ENCODE measurements around the gene PCDHGB4.
"Not testable (repeated sequence)": the region's sequence is repeated elsewhere in the genome, so short reads cannot be mapped to it uniquely, and the experiment has no call there.

PCDHGB4 gene

DNA sequence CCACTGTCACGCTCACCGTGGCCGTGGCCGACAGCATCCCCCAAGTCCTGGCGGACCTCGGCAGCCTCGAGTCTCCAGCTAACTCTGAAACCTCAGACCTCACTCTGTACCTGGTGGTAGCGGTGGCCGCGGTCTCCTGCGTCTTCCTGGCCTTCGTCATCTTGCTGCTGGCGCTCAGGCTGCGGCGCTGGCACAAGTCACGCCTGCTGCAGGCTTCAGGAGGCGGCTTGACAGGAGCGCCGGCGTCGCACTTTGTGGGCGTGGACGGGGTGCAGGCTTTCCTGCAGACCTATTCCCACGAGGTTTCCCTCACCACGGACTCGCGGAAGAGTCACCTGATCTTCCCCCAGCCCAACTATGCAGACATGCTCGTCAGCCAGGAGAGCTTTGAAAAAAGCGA, 45.2 kb downstream of the PCDHGB4 start:
- not testable (repeated sequence) for DNase-seq

DNA sequence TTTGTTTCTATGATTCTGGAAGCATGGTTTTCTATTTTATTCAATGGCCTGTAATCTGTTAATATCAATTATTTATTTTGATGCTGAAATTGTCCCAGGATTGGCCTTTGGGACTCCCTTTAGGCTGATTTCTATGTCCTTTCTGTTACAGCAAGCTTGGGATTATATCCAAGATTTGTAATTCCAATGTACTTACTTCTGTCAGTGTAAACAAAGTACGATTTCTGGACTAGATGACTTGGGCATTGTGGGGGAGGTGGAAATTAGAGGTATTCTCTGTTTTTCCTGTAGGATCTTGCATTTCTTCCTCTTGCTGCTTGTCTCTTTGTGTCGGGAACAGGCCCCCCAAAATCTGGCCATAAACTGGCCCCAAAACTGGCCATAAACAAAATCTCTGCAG, 46.5 kb downstream of the PCDHGB4 start:
- no peak for DNase-seq

GRCh38 chr5:141437221-141437620, 49.7 kb downstream of the PCDHGB4 start:
- no peak for DNase-seq

DNA sequence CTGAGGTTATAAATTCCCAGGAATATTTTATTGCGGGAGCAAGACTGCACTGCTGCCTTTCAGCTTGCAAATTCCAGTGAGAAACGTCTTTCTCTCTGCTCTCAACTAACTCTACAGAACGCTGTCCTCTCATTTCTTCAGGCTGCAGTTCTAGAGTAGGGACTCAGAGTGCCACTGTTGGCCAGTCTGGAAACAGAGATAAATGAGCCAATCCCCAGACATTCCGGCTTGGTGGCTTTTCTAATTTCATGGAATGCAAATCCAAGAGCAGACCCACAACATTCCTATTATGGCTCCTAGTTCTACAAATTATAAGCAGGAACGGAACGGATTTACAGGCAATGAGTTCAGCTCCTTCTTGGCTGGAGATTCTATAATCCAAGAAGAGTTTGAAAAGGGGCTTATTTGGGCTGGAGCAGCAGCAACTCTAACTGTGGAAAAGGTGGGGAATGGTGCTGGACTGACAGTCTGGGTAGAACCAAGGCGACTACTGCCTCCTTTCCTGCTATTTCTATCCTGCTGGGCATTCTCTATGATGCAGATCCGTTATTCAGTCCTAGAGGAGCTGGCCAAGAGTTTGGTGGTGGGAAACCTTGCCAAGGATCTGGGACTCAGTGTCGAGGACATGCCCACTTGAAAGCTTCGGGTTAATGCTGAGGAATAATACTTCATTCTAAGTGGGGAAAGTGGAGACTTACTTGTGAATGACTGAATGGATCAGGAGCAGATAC, 52.1 kb downstream of the PCDHGB4 start:
- DNase-seq = no peak

All from NCI-H345 (cell line).